GM12891 (cell line): ENCODE results near the gene GOLT1A.
"Not testable (repeated sequence)": the region's sequence is repeated elsewhere in the genome, so short reads cannot be mapped to it uniquely, and the experiment has no call there.

Source experiments
- PAX5 ChIP-seq: IDR thresholded peaks from 2 replicates; pipeline ENCODE4 v1.6.1; 2011; ENCODE audit warnings: low read length, moderate library complexity, mild to moderate bottlenecking; ENCODE audit not compliant: insufficient read depth, severe bottlenecking
- POLR2A ChIP-seq: IDR thresholded peaks from 2 replicates; pipeline ENCODE4 v1.6.1; 2011; ENCODE audit warnings: low read depth, low read length, control low read depth
- POLR2AphosphoS5 ChIP-seq: IDR thresholded peaks from 2 replicates; pipeline ENCODE4 v1.6.1; 2011; ENCODE audit warnings: low read depth, low read length, control low read depth

DNA sequence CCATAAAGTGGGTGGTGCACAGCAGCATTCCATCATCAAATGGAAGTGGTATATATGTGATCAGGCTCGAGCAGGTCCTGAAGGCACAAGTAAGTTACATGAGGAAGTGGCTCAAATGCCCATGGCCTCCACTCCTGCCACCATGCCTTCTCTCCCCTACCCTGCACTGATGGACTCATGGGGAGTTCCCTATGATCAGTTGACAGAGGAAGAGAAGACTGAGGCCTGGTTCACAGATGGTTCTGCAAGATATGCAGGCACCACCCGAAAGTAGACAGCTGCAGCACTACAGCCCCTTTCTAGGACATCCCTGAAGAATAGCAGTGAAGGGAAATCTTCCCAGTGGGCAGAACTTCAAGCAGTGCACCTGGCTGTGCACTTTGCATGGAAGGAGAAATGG lies 24.7 kb upstream of the GOLT1A start:
- not testable (repeated sequence) for TF ChIP-seq POLR2A, PAX5, POLR2AphosphoS5
